Liver (tissue), 3 donors: ENCODE measurements around the gene CHMP1B.

Experiments used
- EGR1 ChIP-seq, 2 donors: IDR thresholded peaks; 2 replicates each; pipeline ENCODE4 v1.6.1; 2016 to 2018; ENCODE audit warnings: antibody characterized with exemption in 2 of 2, low read depth in 2 of 2
- FOXA1 ChIP-seq: IDR thresholded peaks from 2 replicates; pipeline ENCODE4 v1.6.1; 2016; ENCODE audit warnings: antibody characterized with exemption
- GABPA ChIP-seq, 2 donors: IDR thresholded peaks in 1 of 2; conservative IDR thresholded peaks in 1 of 2; 2 replicates each; pipeline ENCODE4 v1.6.1; 2016; ENCODE audit warnings: antibody characterized with exemption in 2 of 2, mild to moderate bottlenecking in 1 of 2, moderate library complexity in 1 of 2
- HNF4A ChIP-seq, 2 donors: conservative IDR thresholded peaks; 2 replicates each; pipeline ENCODE4 v1.6.1; 2016; ENCODE audit warnings: antibody characterized with exemption in 2 of 2, mild to moderate bottlenecking in 2 of 2
- HNF4G ChIP-seq: IDR thresholded peaks from 2 replicates; pipeline ENCODE4 v1.6.1; 2016; ENCODE audit warnings: antibody characterized with exemption
- JUND ChIP-seq, 2 donors: IDR thresholded peaks; 2 replicates each; pipeline ENCODE4 v1.6.1; 2016; ENCODE audit warnings: antibody characterized with exemption in 2 of 2
- MAX ChIP-seq: IDR thresholded peaks from 2 replicates; pipeline ENCODE4 v1.6.1; 2016; ENCODE audit warnings: antibody characterized with exemption
- NR2F2 ChIP-seq: IDR thresholded peaks from 2 replicates; pipeline ENCODE4 v1.6.1; 2016; ENCODE audit warnings: antibody characterized with exemption
- REST ChIP-seq: IDR thresholded peaks from 2 replicates; pipeline ENCODE4 v1.6.1; 2016; ENCODE audit warnings: antibody characterized with exemption, mild to moderate bottlenecking
- RXRA ChIP-seq, 2 donors: IDR thresholded peaks; 2 replicates each; pipeline ENCODE4 v1.6.1; 2017 to 2018; ENCODE audit warnings: antibody characterized with exemption in 2 of 2, mild to moderate bottlenecking in 1 of 2
- TAF1 ChIP-seq: conservative IDR thresholded peaks from 2 replicates; pipeline ENCODE4 v1.6.1; 2016; ENCODE audit warnings: antibody characterized with exemption, mild to moderate bottlenecking
- ZBTB33 ChIP-seq: IDR thresholded peaks from 2 replicates; pipeline ENCODE4 v1.6.1; 2016; ENCODE audit warnings: antibody characterized with exemption
- TF ChIP-seq, protein P1 (sequence below): fragments of 150-350 bp; IDR thresholded peaks from 2 replicates; pipeline ENCODE4 v1.5.1; 2017; ENCODE audit warnings: improper control_type of control experiment, low read depth, low read length; ENCODE audit not compliant: missing input control
- donor health status: healthy.
- donor health status: healthy.

DNA sequence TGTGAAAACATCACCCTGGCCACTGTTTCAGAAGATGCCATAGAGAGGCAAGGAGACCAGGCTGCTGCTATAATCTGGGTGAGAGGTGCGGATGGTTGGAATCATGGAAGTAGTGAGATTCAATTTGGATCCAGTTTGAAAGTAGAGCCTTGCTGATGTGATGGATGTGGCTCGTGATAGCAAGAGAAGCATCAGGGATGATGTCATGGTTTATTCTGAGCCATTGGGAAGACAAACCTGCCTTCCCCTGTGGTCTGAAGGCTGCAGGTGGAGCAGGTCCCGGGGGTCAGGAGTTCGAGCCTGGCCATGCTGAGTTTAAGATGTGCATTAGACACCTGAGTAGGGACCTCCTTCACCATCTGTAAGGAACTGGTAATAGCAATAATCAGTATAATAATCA lies 49.6 kb upstream of the CHMP1B start:
- TF ChIP-seq, protein P1, sequence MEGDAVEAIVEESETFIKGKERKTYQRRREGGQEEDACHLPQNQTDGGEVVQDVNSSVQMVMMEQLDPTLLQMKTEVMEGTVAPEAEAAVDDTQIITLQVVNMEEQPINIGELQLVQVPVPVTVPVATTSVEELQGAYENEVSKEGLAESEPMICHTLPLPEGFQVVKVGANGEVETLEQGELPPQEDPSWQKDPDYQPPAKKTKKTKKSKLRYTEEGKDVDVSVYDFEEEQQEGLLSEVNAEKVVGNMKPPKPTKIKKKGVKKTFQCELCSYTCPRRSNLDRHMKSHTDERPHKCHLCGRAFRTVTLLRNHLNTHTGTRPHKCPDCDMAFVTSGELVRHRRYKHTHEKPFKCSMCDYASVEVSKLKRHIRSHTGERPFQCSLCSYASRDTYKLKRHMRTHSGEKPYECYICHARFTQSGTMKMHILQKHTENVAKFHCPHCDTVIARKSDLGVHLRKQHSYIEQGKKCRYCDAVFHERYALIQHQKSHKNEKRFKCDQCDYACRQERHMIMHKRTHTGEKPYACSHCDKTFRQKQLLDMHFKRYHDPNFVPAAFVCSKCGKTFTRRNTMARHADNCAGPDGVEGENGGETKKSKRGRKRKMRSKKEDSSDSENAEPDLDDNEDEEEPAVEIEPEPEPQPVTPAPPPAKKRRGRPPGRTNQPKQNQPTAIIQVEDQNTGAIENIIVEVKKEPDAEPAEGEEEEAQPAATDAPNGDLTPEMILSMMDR, result no peak
- TF ChIP-seq HNF4G, result no peak
- no peak for TF ChIP-seq TAF1
- no peak for TF ChIP-seq MAX
- TF ChIP-seq REST, result no peak
- no peak for TF ChIP-seq JUND (IDR thresholded peaks at IDR 0.05)
- no peak for TF ChIP-seq GABPA (IDR thresholded peaks at IDR 0.05 in 1 of 2, conservative IDR thresholded peaks at IDR 0.05 in 1 of 2)
- no peak for TF ChIP-seq NR2F2
- TF ChIP-seq EGR1 (IDR thresholded peaks at IDR 0.05; ENCODE audit: low read depth in 2 of 2), result no peak
- no peak for TF ChIP-seq ZBTB33
- TF ChIP-seq FOXA1, result no peak
- TF ChIP-seq HNF4A (conservative IDR thresholded peaks at IDR 0.05), result no peak
- no peak for TF ChIP-seq RXRA (IDR thresholded peaks at IDR 0.05)
